ENCODE data around the gene LCLAT1. TPM values are rescaled to one million over a fixed set of nuclear protein-coding genes. Genes with fewer than 3 reads are reported as not detected.

Gene LCLAT1
- polyA plus RNA-seq, 1 donor (not counting 4 experiments of a cell fraction or from before 2014, with no cell fraction given), result 17.1 TPM

- FAIRE-seq, result no peak
These were observed 9.5 kb downstream of the LCLAT1 start for GRCh38 chr2:30456579-30456978.

GRCh38 chr2:30457296-30457695, 10.2 kb downstream of the LCLAT1 start:
- Histone ChIP-seq H3K27ac (ENCODE audit: control insufficient read depth, insufficient read depth, low read length) (no peak overlapping the region), H3K9me1 (ENCODE audit: control insufficient read depth, extremely low read depth, insufficient read depth, low read length) (no peaks in the 10 kb centered on the region), H3K9me3 (ENCODE audit: control insufficient read depth, low read depth, low read length) (no peaks in the 10 kb centered on the region), H3K27me3 (ENCODE audit: control insufficient read depth, extremely low read depth, insufficient read depth, low read length) (no peaks in the 10 kb centered on the region), H3K4me3 (ENCODE audit: control insufficient read depth in 2 of 3, extremely low read depth in 1 of 3, insufficient read depth in 2 of 3, low read depth in 1 of 3, low read length in 3 of 3) (no peak overlapping the region), H4K20me1 (ENCODE audit: control insufficient read depth, extremely low read depth, insufficient read depth, low read length) (no peaks in the 10 kb centered on the region), H3K36me3 (ENCODE audit: control insufficient read depth in 2 of 2, extremely low read depth in 1 of 2, insufficient read depth in 2 of 2, low read length in 2 of 2) (no peaks in the 10 kb centered on the region), H3K9ac (ENCODE audit: control insufficient read depth, extremely low read depth, insufficient read depth, low read length) (no peak overlapping the region), H2AFZ (ENCODE audit: control insufficient read depth, low read length) (no peak overlapping the region), H3K4me2 (ENCODE audit: control insufficient read depth, extremely low read depth, insufficient read depth, low read depth, low read length) (no peak overlapping the region), H3K4me1 (ENCODE audit: control insufficient read depth, extremely low read depth, insufficient read depth, low read length) (no peaks in the 10 kb centered on the region), H3K79me2 (ENCODE audit: control insufficient read depth, insufficient read depth, low read length) (peaks cover 44% of the 10 kb centered on the region)
- FAIRE-seq, result no peak
- dilution Hi-C loops (cut with MboI; ENCODE audit: extremely low pct_ligation_motif_present, low sequenced_read_pairs), result no loop called here
- TF ChIP-seq EZH2 (IDR thresholded peaks at IDR 0.05; ENCODE audit: low read length) (no peak), CTCF (optimal IDR thresholded peaks at IDR 0.05 in 1 of 3, IDR thresholded peaks at IDR 0.05 in 1 of 3, conservative IDR thresholded peaks at IDR 0.05 in 1 of 3; ENCODE audit: extremely low read depth in 1 of 3, insufficient read depth in 2 of 3, low read length in 3 of 3) (no peak)
- no peak for DNase-seq (ENCODE audit: low read depth, low spot score)

More at GRCh38 chr2:30456579-30456978, 9.5 kb downstream of the LCLAT1 start:
- no peaks in the 10 kb centered on the region for H3K9me1 ChIP-seq (ENCODE audit: control insufficient read depth, extremely low read depth, insufficient read depth, low read length)
- no peak overlapping the region for H3K4me2 ChIP-seq (ENCODE audit: control insufficient read depth, extremely low read depth, insufficient read depth, low read depth, low read length)
- no peaks in the 10 kb centered on the region for H3K4me1 ChIP-seq (ENCODE audit: control insufficient read depth, extremely low read depth, insufficient read depth, low read length)
- no peak overlapping the region for H3K9ac ChIP-seq (ENCODE audit: control insufficient read depth, extremely low read depth, insufficient read depth, low read length)
- no peaks in the 10 kb centered on the region for H3K27me3 ChIP-seq (ENCODE audit: control insufficient read depth, extremely low read depth, insufficient read depth, low read length)
- dilution Hi-C loops (cut with MboI; ENCODE audit: extremely low pct_ligation_motif_present, low sequenced_read_pairs), result no loop called here
- no peak overlapping the region for H2AFZ ChIP-seq (ENCODE audit: control insufficient read depth, low read length)
- TF ChIP-seq EZH2 (IDR thresholded peaks at IDR 0.05; ENCODE audit: low read length), result no peak
- TF ChIP-seq CTCF (optimal IDR thresholded peaks at IDR 0.05 in 1 of 3, IDR thresholded peaks at IDR 0.05 in 1 of 3, conservative IDR thresholded peaks at IDR 0.05 in 1 of 3; ENCODE audit: extremely low read depth in 1 of 3, insufficient read depth in 2 of 3, low read length in 3 of 3), result no peak
- H3K9me3 ChIP-seq (ENCODE audit: control insufficient read depth, low read depth, low read length), result no peaks in the 10 kb centered on the region
- no peak for DNase-seq (ENCODE audit: low read depth, low spot score)
- no peak overlapping the region for H3K4me3 ChIP-seq (ENCODE audit: control insufficient read depth in 2 of 3, extremely low read depth in 1 of 3, insufficient read depth in 2 of 3, low read depth in 1 of 3, low read length in 3 of 3)
- H3K27ac ChIP-seq (ENCODE audit: control insufficient read depth, insufficient read depth, low read length), result no peak overlapping the region
- no peaks in the 10 kb centered on the region for H3K36me3 ChIP-seq (ENCODE audit: control insufficient read depth in 2 of 2, extremely low read depth in 1 of 2, insufficient read depth in 2 of 2, low read length in 2 of 2)
- H4K20me1 ChIP-seq (ENCODE audit: control insufficient read depth, extremely low read depth, insufficient read depth, low read length), result no peaks in the 10 kb centered on the region
- H3K79me2 ChIP-seq (ENCODE audit: control insufficient read depth, insufficient read depth, low read length), result peaks cover 45% of the 10 kb centered on the region
